Panc1 (cell line): Measurements from ENCODE around the gene HLCS. TPM values are rescaled to one million over a fixed set of nuclear protein-coding genes. Genes with fewer than 3 reads are reported as not detected.

ENCODE experiments used
- ATAC-seq: fragments of 200-7000 bp; cut with Tn5 transposase; 2 replicates; pipeline ENCODE4 v1.9.1; 2020; ENCODE audit warnings: mild to moderate bottlenecking, moderate library complexity
- BruUV-seq: library from RNA; stranded (reverse); fragments of 400-500 nt; replicated peaks from 2 replicates; lab custom pipeline; 2021; lab: Mats Ljungman, UMichigan
- CTCF ChIA-PET: fragments of 300-600 bp; sonication (Branson Sonifier 250); formaldehyde crosslinking; loops from one replicate; lab custom pipeline; 2022; ENCODE audit warnings: antibody characterized with exemption; lab: Charles Lee
- POLR2A ChIA-PET: fragments of 300-600 bp; sonication (Branson Sonifier 250); formaldehyde crosslinking; loops from one replicate; lab custom pipeline; 2022; ENCODE audit warnings: antibody characterized with exemption; lab: Charles Lee
- DNase-seq: peaks from one replicate; pipeline ENCODE4 v3.0.0-alpha.2; 2010; ENCODE audit warnings: low read depth, low spot score
- H3K27ac ChIP-seq: 2 replicates; pipeline ENCODE4 v1.5.1; 2011; ENCODE audit warnings: mild to moderate bottlenecking, low read length, inconsistent platforms
- H3K27me3 ChIP-seq: fragments of 200-500 bp; sonication (Bioruptor generic); 2 replicates; pipeline ENCODE4 v1.6.0; 2014; ENCODE audit warnings: low read length, inconsistent platforms; ENCODE audit not compliant: control insufficient read depth, insufficient read depth
- H3K36me3 ChIP-seq: fragments of 200-500 bp; sonication (Bioruptor generic); 2 replicates; pipeline ENCODE4 v1.5.1; 2014; ENCODE audit warnings: inconsistent platforms, mild to moderate bottlenecking, low read length, moderate library complexity; ENCODE audit not compliant: control insufficient read depth, insufficient read depth
- H3K4me1 ChIP-seq: 2 replicates; pipeline ENCODE4 v1.5.1; 2011; ENCODE audit warnings: inconsistent platforms, mild to moderate bottlenecking, low read length, moderate library complexity; ENCODE audit not compliant: control insufficient read depth, insufficient read depth
- H3K4me3 ChIP-seq, 2 experiments: 2 replicates each; pipeline ENCODE4 v1.5.1; 2011 to 2012; ENCODE audit warnings: low read depth in 2 of 2, low read length in 2 of 2, mild to moderate bottlenecking in 2 of 2, inconsistent platforms in 1 of 2, moderate library complexity in 1 of 2
- H3K9me3 ChIP-seq: fragments of 200-500 bp; sonication (Bioruptor generic); 2 replicates; pipeline ENCODE4 v1.5.1; 2014; ENCODE audit warnings: low read depth, mild to moderate bottlenecking, inconsistent platforms, low read length, moderate library complexity; ENCODE audit not compliant: control insufficient read depth, insufficient read depth
- POLR2AphosphoS5 ChIP-seq: IDR thresholded peaks from 2 replicates; pipeline ENCODE4 v1.6.1; 2012; ENCODE audit warnings: mild to moderate bottlenecking, low read depth, low read length, moderate library complexity
- SIN3A ChIP-seq: IDR thresholded peaks from 2 replicates; pipeline ENCODE4 v1.6.1; 2012; ENCODE audit warnings: low read depth, mild to moderate bottlenecking, low read length, moderate library complexity, borderline replicate concordance; ENCODE audit not compliant: insufficient read depth
- TCF7L2 ChIP-seq: IDR thresholded peaks from 2 replicates; pipeline ENCODE4 v1.6.1; 2011; ENCODE audit warnings: mild to moderate bottlenecking, low read depth, low read length, inconsistent platforms
- in situ Hi-C: cut with HindIII; loops from 2 replicates; pipeline ENCODE4 v1.10.0; 2016; ENCODE audit warnings: low sequenced_read_pairs, low pct_unique_long_range_greater_than_20kb
- intact Hi-C: fragments of 100-400 bp; cut with micrococcal nuclease; formaldehyde crosslinking; loops from one replicate; pipeline ENCODE4 v1.10.0; 2022; ENCODE audit not compliant: unreplicated experiment
- total RNA-seq: library from RNA; stranded (reverse); gene quantifications from one replicate; pipeline ENCODE4 v1.2.1, GENCODE V29; 2021; ENCODE audit not compliant: unreplicated experiment
- TF ChIP-seq, protein P1 (sequence below): fragments of 450-650 bp; IDR thresholded peaks from 2 replicates; pipeline ENCODE4 v1.5.1; 2017; ENCODE audit warnings: mild to moderate bottlenecking
- TF ChIP-seq, protein P2 (sequence below), 2 experiments: IDR thresholded peaks; 2 replicates each; pipeline ENCODE4 v1.6.1; 2011 to 2012; ENCODE audit warnings: low read depth in 2 of 2, control low read depth in 1 of 2, low read length in 1 of 2, mild to moderate bottlenecking in 1 of 2, moderate library complexity in 1 of 2; ENCODE audit not compliant: insufficient read depth in 1 of 2

The HLCS gene
- total RNA-seq, 1 experiment from 2014 or later: 15.3 TPM

DNA sequence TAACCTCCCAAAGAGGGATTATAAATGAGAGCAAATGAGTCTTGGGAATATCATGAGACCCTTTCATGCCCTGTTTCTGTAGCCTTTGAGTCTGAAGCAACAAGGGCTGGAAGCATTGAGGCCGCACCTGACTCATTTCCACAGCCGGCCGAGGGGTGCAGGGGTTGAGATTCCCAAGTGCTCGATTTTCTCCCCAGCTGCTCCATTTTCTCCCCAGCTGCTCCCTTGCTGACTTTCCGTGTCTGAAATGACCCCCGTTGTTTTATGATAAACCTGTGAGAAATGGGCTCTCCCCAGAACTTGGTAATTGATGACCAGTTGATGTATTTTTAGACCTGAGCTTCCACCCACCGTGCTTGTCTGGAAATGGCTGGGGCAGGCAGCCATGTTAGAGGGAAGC lies 244.7 kb downstream of the HLCS start:
- Histone ChIP-seq H3K4me3 (no peak overlapping the region), H3K4me1 (no peaks in the 10 kb centered on the region), H3K27ac (no peak overlapping the region), H3K36me3 (no peaks in the 10 kb centered on the region), H3K27me3 (no peaks in the 10 kb centered on the region), H3K9me3 (no peaks in the 10 kb centered on the region)
- TF ChIP-seq, protein P1, sequence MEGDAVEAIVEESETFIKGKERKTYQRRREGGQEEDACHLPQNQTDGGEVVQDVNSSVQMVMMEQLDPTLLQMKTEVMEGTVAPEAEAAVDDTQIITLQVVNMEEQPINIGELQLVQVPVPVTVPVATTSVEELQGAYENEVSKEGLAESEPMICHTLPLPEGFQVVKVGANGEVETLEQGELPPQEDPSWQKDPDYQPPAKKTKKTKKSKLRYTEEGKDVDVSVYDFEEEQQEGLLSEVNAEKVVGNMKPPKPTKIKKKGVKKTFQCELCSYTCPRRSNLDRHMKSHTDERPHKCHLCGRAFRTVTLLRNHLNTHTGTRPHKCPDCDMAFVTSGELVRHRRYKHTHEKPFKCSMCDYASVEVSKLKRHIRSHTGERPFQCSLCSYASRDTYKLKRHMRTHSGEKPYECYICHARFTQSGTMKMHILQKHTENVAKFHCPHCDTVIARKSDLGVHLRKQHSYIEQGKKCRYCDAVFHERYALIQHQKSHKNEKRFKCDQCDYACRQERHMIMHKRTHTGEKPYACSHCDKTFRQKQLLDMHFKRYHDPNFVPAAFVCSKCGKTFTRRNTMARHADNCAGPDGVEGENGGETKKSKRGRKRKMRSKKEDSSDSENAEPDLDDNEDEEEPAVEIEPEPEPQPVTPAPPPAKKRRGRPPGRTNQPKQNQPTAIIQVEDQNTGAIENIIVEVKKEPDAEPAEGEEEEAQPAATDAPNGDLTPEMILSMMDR: no peak
- TF ChIP-seq SIN3A (no peak), TCF7L2 (no peak), POLR2AphosphoS5 (no peak)
- TF ChIP-seq, protein P2, sequence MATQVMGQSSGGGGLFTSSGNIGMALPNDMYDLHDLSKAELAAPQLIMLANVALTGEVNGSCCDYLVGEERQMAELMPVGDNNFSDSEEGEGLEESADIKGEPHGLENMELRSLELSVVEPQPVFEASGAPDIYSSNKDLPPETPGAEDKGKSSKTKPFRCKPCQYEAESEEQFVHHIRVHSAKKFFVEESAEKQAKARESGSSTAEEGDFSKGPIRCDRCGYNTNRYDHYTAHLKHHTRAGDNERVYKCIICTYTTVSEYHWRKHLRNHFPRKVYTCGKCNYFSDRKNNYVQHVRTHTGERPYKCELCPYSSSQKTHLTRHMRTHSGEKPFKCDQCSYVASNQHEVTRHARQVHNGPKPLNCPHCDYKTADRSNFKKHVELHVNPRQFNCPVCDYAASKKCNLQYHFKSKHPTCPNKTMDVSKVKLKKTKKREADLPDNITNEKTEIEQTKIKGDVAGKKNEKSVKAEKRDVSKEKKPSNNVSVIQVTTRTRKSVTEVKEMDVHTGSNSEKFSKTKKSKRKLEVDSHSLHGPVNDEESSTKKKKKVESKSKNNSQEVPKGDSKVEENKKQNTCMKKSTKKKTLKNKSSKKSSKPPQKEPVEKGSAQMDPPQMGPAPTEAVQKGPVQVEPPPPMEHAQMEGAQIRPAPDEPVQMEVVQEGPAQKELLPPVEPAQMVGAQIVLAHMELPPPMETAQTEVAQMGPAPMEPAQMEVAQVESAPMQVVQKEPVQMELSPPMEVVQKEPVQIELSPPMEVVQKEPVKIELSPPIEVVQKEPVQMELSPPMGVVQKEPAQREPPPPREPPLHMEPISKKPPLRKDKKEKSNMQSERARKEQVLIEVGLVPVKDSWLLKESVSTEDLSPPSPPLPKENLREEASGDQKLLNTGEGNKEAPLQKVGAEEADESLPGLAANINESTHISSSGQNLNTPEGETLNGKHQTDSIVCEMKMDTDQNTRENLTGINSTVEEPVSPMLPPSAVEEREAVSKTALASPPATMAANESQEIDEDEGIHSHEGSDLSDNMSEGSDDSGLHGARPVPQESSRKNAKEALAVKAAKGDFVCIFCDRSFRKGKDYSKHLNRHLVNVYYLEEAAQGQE (IDR thresholded peaks at IDR 0.05; ENCODE audit: insufficient read depth in 1 of 2, low read depth in 2 of 2, low read length in 1 of 2): no peak
- CTCF ChIA-PET: no interaction called here
- in situ Hi-C loops: no loop called here
- intact Hi-C loops: no loop called here
- BruUV-seq: no TSS peak
- POLR2A ChIA-PET: no interaction called here
- no peak for DNase-seq
- no peak for ATAC-seq

DNA sequence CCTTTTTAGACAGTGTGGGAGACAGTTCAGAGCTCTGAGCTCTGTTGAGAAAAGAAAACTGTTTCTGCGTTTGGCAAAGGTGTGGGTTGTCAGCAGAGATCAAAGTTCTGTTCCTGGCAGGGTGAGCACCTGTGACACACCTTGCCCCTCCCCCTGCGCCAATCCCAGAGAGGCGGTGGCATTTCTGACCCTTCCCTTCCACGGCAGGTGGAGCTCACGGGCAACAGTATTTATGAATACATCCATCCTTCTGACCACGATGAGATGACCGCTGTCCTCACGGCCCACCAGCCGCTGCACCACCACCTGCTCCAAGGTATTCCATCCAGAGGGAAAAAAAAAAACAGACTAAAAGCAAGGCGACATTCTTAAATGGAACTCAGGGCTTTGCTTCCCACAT lies 246.9 kb downstream of the HLCS start:
- no peak overlapping the region for H3K27ac ChIP-seq
- DNase-seq (no peak), ATAC-seq (no peak)
- BruUV-seq: no TSS peak
- no peaks in the 10 kb centered on the region for H3K36me3 ChIP-seq
- POLR2A ChIA-PET: no interaction called here
- no peaks in the 10 kb centered on the region for H3K9me3 ChIP-seq
- CTCF ChIA-PET: no interaction called here
- no peak for TF ChIP-seq SIN3A
- TF ChIP-seq, protein P2 (IDR thresholded peaks at IDR 0.05; ENCODE audit: insufficient read depth in 1 of 2, low read depth in 2 of 2, low read length in 1 of 2): no peak
- TF ChIP-seq TCF7L2: no peak
- TF ChIP-seq, protein P1: no peak
- TF ChIP-seq POLR2AphosphoS5: no peak
- in situ Hi-C loops: no loop called here
- H3K4me3 ChIP-seq: no peak overlapping the region
- intact Hi-C loops: no loop called here
- no peaks in the 10 kb centered on the region for H3K4me1 ChIP-seq
- no peaks in the 10 kb centered on the region for H3K27me3 ChIP-seq
